SK-N-MC (cell line): Measurements from ENCODE around the gene MAP3K15.

Experiments used
- EZH2 ChIP-seq: fragments of 200-600 bp; sonication (generic); IDR thresholded peaks from one replicate; pipeline ENCODE4 v1.6.1; 2017; ENCODE audit warnings: antibody characterized with exemption
- FOXP2 ChIP-seq: optimal IDR thresholded peaks from 2 replicates; pipeline ENCODE3; 2011; ENCODE audit warnings: mild to moderate bottlenecking, moderate library complexity; ENCODE audit not compliant: insufficient read depth; ENCODE audit errors: extremely low read length, control extremely low read depth
- POLR2AphosphoS5 ChIP-seq: IDR thresholded peaks from 2 replicates; pipeline ENCODE4 v1.6.1; 2012; ENCODE audit warnings: mild to moderate bottlenecking, low read depth, low read length, borderline replicate concordance

DNA sequence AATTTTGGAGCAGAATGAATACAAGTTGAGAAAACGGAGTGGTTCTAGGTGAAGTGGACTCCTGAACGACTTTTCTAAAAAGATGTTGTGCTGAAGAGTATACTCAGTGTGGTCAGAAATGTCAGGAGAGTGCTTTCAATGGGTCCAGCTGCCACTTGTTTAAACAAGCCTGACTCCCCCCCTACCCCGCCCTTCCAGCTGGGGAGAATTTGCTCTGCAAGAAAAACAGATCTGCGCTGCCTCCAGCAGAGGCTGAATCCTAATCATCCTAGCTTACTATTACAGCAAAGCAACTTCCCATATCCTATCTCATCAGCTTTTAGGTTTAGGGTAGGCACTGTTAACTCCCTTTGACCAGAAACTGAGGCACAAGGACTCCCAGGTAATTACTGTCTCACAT is 1.9 kb downstream of the MAP3K15 start:
- TF ChIP-seq EZH2 (no peak), FOXP2 (no peak), POLR2AphosphoS5 (no peak)
